Glutamatergic neuron (in vitro differentiated cells): ENCODE results near the gene ABLIM1. TPM values are rescaled to one million over a fixed set of nuclear protein-coding genes. Genes with fewer than 3 reads are reported as not detected.

Experiments
- DNase-seq: peaks from one replicate; pipeline ENCODE4 v3.0.0; 2022
- H3K27ac Mint-ChIP-seq: one replicate; pipeline ENCODE4 v1.8.0; 2020; ENCODE audit warnings: mild to moderate bottlenecking, mixed read lengths, inconsistent platforms; ENCODE audit not compliant: unreplicated experiment
- H3K27me3 Mint-ChIP-seq: one replicate; pipeline ENCODE4 v1.8.0; 2020; ENCODE audit warnings: mild to moderate bottlenecking, moderate library complexity, mixed read lengths, inconsistent platforms; ENCODE audit not compliant: unreplicated experiment
- H3K36me3 Mint-ChIP-seq: one replicate; pipeline ENCODE4 v1.8.0; 2020; ENCODE audit warnings: mild to moderate bottlenecking, mixed read lengths, inconsistent platforms; ENCODE audit not compliant: unreplicated experiment
- H3K4me1 Mint-ChIP-seq: one replicate; pipeline ENCODE4 v1.8.0; 2020; ENCODE audit warnings: mild to moderate bottlenecking, low read depth, mixed read lengths, inconsistent platforms; ENCODE audit not compliant: unreplicated experiment
- H3K4me3 Mint-ChIP-seq: one replicate; pipeline ENCODE4 v1.8.0; 2020; ENCODE audit warnings: mild to moderate bottlenecking, mixed read lengths, inconsistent platforms; ENCODE audit not compliant: unreplicated experiment
- H3K9me3 Mint-ChIP-seq: one replicate; pipeline ENCODE4 v1.8.0; 2020; ENCODE audit warnings: mild to moderate bottlenecking, moderate library complexity, mixed read lengths, inconsistent platforms; ENCODE audit not compliant: unreplicated experiment
- CTCF ChIP-seq: fragments of 200-600 bp; sonication (generic); IDR thresholded peaks from one replicate; pipeline ENCODE4 v1.5.0; 2021; ENCODE audit not compliant: partially characterized antibody, unreplicated experiment
- total RNA-seq: library from RNA; stranded (reverse); fragmentation: NEBNext Ultra II Directional; extraction: Animal tissue kit (Norgen Biotek cat#: 25700); gene quantifications from one replicate; pipeline ENCODE4 v1.2.1, GENCODE V29; 2021; ENCODE audit not compliant: unreplicated experiment

ABLIM1 gene
- total RNA-seq, 1 donor from 2014 or later = 25.7 TPM

GRCh38 chr10:114603948-114604347 lies 54.1 kb downstream of the ABLIM1 start:
- Mint-ChIP-seq H3K4me3 (no peak overlapping the region), H3K27ac (no peak overlapping the region), H3K36me3 (no peaks in the 10 kb centered on the region), H3K9me3 (no peaks in the 10 kb centered on the region), H3K4me1 (no peaks in the 10 kb centered on the region), H3K27me3 (no peaks in the 10 kb centered on the region)
- no peak for DNase-seq
- TF ChIP-seq CTCF = no peak

- Mint-ChIP-seq H3K9me3 (no peaks in the 10 kb centered on the region), H3K27me3 (no peaks in the 10 kb centered on the region), H3K4me1 (no peaks in the 10 kb centered on the region), H3K36me3 (no peaks in the 10 kb centered on the region), H3K27ac (no peak overlapping the region), H3K4me3 (no peak overlapping the region)
- no peak for TF ChIP-seq CTCF
- no peak for DNase-seq
Observed at GRCh38 chr10:114603303-114603702, 54.8 kb downstream of the ABLIM1 start.

- no peak overlapping the region for H3K27ac Mint-ChIP-seq
Observed at GRCh38 chr10:114600057-114600456, 58.0 kb downstream of the ABLIM1 start.

GRCh38 chr10:114596793-114597192 lies 61.3 kb downstream of the ABLIM1 start:
- Mint-ChIP-seq H3K4me3 (no peak overlapping the region), H3K4me1 (no peaks in the 10 kb centered on the region), H3K36me3 (peaks cover 7% of the 10 kb centered on the region), H3K9me3 (no peaks in the 10 kb centered on the region), H3K27ac (no peak overlapping the region), H3K27me3 (no peaks in the 10 kb centered on the region)
- DNase-seq = no peak
- no peak for TF ChIP-seq CTCF

More at GRCh38 chr10:114600057-114600456, 58.0 kb downstream of the ABLIM1 start:
- Mint-ChIP-seq H3K36me3 (no peaks in the 10 kb centered on the region), H3K9me3 (no peaks in the 10 kb centered on the region), H3K4me1 (no peaks in the 10 kb centered on the region), H3K4me3 (no peak overlapping the region), H3K27me3 (no peaks in the 10 kb centered on the region)
- no peak for TF ChIP-seq CTCF
- no peak for DNase-seq

DNA sequence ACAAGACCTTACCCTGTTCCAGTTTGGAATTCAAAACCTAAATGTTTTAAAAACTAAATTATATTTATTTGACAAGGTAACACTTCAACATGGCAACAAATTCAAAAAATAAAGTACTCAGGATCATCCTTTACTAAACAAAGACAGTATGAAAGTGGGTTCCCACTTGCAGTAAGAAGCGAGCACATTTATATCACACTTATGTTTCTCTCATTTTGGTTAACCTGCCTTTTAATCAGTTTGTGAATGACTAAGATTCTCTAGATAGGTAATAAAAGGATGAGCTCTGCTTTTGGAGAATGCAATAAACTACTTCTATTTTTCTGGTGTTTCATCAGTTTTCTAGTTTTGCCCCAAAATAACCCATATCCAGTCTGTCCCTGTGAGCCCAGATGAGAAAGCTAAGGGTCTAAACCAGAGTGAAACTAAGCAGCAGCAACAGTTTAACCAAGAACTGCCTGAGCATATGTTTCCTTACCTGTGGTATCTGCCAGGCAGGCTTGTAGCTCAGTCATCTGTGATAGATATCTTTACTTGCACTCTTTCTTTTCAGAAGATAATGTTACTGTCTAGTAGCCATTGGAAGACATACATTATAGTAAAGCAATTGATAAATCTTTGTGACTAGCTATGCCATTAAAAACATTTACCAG lies 64.1 kb downstream of the ABLIM1 start:
- no peak for DNase-seq
- no peaks in the 10 kb centered on the region for H3K4me1 Mint-ChIP-seq
- no peaks in the 10 kb centered on the region for H3K27me3 Mint-ChIP-seq
- no peak overlapping the region for H3K27ac Mint-ChIP-seq
- no peak overlapping the region for H3K4me3 Mint-ChIP-seq
- peaks cover 7% of the 10 kb centered on the region for H3K36me3 Mint-ChIP-seq
- TF ChIP-seq CTCF = no peak
- no peaks in the 10 kb centered on the region for H3K9me3 Mint-ChIP-seq
